WI38 (cell line): ENCODE data around the gene CYBB.

Experiments
- H3K4me3 ChIP-seq: 2 replicates; pipeline ENCODE4 v1.5.1; 2011; ENCODE audit warnings: low read depth, mild to moderate bottlenecking, control low read depth, low read length
- TF ChIP-seq, protein P1 (sequence below): IDR thresholded peaks from 2 replicates; pipeline ENCODE4 v1.5.1; 2012; ENCODE audit warnings: low read depth, mild to moderate bottlenecking, control low read depth, low read length

CYBB gene

DNA sequence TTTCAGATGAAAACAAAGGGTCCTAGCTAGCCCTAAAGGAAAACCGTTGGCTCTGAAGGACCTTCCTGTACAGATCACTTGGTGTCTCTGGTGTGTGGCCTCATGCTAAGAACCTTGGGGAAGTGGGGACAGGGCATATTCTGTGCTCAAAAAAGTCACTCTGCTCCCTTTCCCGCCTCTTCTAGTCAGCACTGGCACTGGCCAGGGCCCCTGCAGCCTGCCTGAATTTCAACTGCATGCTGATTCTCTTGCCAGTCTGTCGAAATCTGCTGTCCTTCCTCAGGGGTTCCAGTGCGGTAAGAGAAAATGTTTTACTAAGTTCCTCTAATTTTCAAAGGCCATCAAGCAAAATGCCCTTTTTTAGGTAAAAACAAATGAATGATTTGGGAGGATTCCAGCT is 3.4 kb downstream of the CYBB start:
- H3K4me3 ChIP-seq: no peak overlapping the region
- TF ChIP-seq, protein P1, sequence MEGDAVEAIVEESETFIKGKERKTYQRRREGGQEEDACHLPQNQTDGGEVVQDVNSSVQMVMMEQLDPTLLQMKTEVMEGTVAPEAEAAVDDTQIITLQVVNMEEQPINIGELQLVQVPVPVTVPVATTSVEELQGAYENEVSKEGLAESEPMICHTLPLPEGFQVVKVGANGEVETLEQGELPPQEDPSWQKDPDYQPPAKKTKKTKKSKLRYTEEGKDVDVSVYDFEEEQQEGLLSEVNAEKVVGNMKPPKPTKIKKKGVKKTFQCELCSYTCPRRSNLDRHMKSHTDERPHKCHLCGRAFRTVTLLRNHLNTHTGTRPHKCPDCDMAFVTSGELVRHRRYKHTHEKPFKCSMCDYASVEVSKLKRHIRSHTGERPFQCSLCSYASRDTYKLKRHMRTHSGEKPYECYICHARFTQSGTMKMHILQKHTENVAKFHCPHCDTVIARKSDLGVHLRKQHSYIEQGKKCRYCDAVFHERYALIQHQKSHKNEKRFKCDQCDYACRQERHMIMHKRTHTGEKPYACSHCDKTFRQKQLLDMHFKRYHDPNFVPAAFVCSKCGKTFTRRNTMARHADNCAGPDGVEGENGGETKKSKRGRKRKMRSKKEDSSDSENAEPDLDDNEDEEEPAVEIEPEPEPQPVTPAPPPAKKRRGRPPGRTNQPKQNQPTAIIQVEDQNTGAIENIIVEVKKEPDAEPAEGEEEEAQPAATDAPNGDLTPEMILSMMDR: no peak

DNA sequence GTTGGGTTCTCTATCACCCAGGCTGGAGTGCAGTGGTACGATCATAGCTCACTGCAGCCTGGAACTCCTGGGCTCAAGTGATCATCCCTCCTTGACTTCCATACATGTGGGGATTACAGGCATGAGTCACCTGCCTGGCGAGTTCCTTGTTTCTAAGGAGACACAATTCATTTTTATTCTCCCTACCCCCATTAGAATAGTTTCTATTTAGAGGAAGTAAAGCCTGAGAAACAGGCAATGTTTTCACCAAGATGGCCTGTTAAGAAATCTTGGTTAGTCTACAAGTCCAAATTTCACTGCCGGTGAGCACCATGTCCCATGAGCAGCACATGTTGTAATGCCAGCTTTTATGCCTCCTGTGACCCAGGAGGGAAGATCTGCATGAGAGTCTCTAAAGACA is 5.7 kb downstream of the CYBB start:
- TF ChIP-seq, protein P1: no peak
- H3K4me3 ChIP-seq: no peak overlapping the region

DNA sequence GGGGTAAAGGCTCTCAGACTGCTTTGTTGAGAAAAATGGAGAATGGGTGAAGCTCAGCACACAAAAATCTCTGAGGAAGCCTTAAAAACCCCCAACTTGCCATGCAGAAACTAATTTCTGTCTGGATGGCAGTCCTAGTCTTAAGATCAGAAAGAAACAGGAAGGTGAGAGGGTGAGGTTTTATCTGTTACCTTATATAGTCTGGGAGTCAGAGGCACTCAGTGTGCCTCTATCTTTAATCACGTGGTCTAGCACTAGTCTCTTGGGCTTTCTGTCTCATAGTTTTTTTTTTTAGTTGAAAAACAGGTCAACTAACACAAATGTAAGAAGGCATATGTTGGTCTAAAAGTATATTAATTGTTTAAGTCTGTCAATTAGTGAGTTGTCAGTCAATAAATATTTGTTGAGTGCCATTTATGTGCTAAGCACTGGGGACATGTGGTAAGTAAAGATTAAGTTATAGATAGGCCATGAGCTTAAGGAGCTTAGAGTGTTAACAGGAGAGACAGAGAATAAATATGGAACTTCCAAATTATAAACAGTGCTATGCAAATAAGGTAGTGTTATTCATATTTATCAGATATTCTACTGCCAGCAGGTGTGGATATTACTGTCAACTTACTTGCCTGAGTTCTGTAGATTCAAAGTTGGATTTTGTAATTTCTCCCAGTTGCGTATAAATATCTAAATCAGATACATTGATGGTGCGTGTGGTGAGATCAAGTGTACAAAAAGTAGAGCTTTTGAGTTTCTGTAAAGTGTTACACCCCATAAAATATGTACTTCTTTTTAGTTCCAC is 7.0 kb downstream of the CYBB start:
- TF ChIP-seq, protein P1: no peak
- no peak overlapping the region for H3K4me3 ChIP-seq

DNA sequence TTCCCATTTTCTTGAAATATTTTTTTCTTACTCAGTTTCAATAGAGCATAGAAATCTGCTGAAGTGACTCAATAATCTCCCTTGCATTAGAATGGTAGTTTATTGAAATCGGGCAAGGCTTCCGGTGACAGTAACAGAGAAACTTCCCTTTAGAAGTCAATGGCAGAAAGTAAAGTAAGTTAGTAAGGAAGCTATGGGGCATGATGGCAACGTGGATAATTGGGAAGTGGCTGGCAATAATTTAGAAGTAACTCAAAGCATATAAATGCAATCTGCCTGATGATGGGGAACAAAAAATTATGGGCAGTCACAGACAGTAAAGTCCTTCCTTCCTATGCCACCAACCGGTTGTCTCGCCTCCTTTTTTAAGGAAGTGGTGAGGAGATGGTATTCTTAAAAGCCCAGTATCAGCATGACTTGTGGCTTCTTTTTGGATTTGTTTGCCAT is 7.6 kb downstream of the CYBB start:
- H3K4me3 ChIP-seq: no peak overlapping the region
- TF ChIP-seq, protein P1: no peak

DNA sequence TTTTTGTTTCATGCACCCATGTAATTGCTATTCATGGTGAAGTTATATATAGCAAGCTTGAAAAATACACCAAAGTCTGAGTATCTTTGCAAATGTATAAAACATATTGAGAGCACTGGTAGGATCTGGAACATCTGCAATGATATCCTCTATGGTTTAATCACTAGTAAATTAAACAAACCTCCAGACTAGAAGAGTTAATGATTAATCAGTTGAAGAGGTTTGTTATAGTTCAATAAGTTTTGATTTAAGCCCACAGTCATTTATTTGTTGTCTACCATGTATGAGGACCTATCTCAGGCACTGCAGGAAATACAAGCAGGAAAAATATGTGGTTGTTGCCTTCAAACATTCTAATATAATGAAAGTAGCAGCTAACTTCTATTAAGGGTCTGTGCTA is 16.5 kb downstream of the CYBB start:
- TF ChIP-seq, protein P1: no peak
- H3K4me3 ChIP-seq: no peak overlapping the region

- H3K4me3 ChIP-seq: no peak overlapping the region
- TF ChIP-seq, protein P1: no peak
These were observed 16.9 kb downstream of the CYBB start for GRCh38 chrX:37796805-37797204.

- H3K4me3 ChIP-seq: no peak overlapping the region
- TF ChIP-seq, protein P1: no peak
These were observed 20.1 kb downstream of the CYBB start for GRCh38 chrX:37799936-37800335.
